OCI-LY3 (cell line): ENCODE measurements around the gene PRR14.

Source experiments
- H2AFZ ChIP-seq: fragments of 200-600, 300-600 bp; shearing (Covaris generic); 2 replicates; pipeline ENCODE4 v1.6.0; 2014; ENCODE audit warnings: antibody characterized with exemption, low read depth, low read length
- H3K27ac ChIP-seq: fragments of 200-600, 300-600 bp; sonication (generic); 2 replicates; pipeline ENCODE4 v1.5.1; 2014; ENCODE audit warnings: mild to moderate bottlenecking, low read length, moderate library complexity, mixed read lengths
- H3K27me3 ChIP-seq: fragments of 200-600, 300-600 bp; sonication (generic); 2 replicates; pipeline ENCODE4 v1.6.1; 2014; ENCODE audit warnings: low read depth, low read length, mixed read lengths
- H3K36me3 ChIP-seq: fragments of 200-600, 300-600 bp; sonication (generic); replicated peaks from 2 replicates; pipeline ENCODE3; 2014; ENCODE audit warnings: low read depth, low read length, mixed read lengths
- H3K4me1 ChIP-seq: fragments of 300-600, 200-600 bp; sonication (generic); 2 replicates; pipeline ENCODE4 v1.6.1; 2014; ENCODE audit warnings: low read length, mixed read lengths
- H3K4me2 ChIP-seq: fragments of 200-600, 300-600 bp; sonication (generic); 2 replicates; pipeline ENCODE4 v1.6.1; 2014; ENCODE audit warnings: low read length, mixed read lengths
- H3K4me3 ChIP-seq: fragments of 300-600, 200-600 bp; sonication (generic); 2 replicates; pipeline ENCODE4 v1.5.1; 2014; ENCODE audit warnings: antibody characterized with exemption, mild to moderate bottlenecking, low read length, moderate library complexity
- H3K79me2 ChIP-seq: fragments of 300-600, 200-600 bp; shearing (Covaris generic); 2 replicates; pipeline ENCODE4 v1.6.1; 2014; ENCODE audit warnings: mild to moderate bottlenecking, low read length, mixed read lengths
- H3K9ac ChIP-seq: fragments of 300-600, 200-600 bp; shearing (Covaris generic); 2 replicates; pipeline ENCODE4 v1.6.0; 2014; ENCODE audit warnings: mild to moderate bottlenecking, low read length, moderate library complexity
- H3K9me3 ChIP-seq: fragments of 200-600, 300-600 bp; shearing (Covaris generic); 2 replicates; pipeline ENCODE4 v1.6.1; 2014; ENCODE audit warnings: low read length, mixed read lengths; ENCODE audit not compliant: insufficient read depth
- H4K20me1 ChIP-seq: fragments of 200-600, 300-600 bp; sonication (generic); 2 replicates; pipeline ENCODE4 v1.6.1; 2016; ENCODE audit warnings: low read length, mixed read lengths; ENCODE audit not compliant: insufficient read depth
- CTCF ChIP-seq: fragments of 200-600, 300-600 bp; sonication (generic); IDR thresholded peaks from 2 replicates; pipeline ENCODE4 v1.5.1; 2014; ENCODE audit warnings: antibody characterized with exemption, low read length, low read depth
- EZH2phosphoT487 ChIP-seq: fragments of 200-600 bp; shearing (Covaris generic); IDR thresholded peaks from 2 replicates; pipeline ENCODE4 v1.6.1; 2018; ENCODE audit warnings: antibody characterized with exemption, mixed run types, low read depth

Gene PRR14

GRCh38 chr16:30650369-30651123 lies at the start of gene PRR14:
Gene PRR14 (plus strand): TSS chr16:30650960. CDS start chr16:30651646, 686 bp downstream.
- Histone ChIP-seq H3K4me2 (peak within 1 kb of the TSS; percentile 95), H3K4me3 (peak within 1 kb of the TSS; percentile 96), H3K27ac (peak within 1 kb of the TSS; percentile 91), H3K79me2 (peaks cover 22% of the 10 kb centered on the region), H3K36me3 (peaks cover 20% of the 10 kb centered on the region), H3K9me3 (no peaks in the 10 kb centered on the region), H3K27me3 (no peaks in the 10 kb centered on the region), H3K4me1 (peaks cover 23% of the 10 kb centered on the region), H2AFZ (peak within 1 kb of the TSS; percentile 58), H4K20me1 (no peaks in the 10 kb centered on the region), H3K9ac (peak within 1 kb of the TSS; percentile 99)
- TF ChIP-seq CTCF (no peak), EZH2phosphoT487 (no peak)

- TF ChIP-seq CTCF (no peak), EZH2phosphoT487 (no peak)
- H3K4me1 ChIP-seq: no peaks in the 10 kb centered on the region
- no peak overlapping the region for H3K4me2 ChIP-seq
- no peaks in the 10 kb centered on the region for H3K9me3 ChIP-seq
- H4K20me1 ChIP-seq: no peaks in the 10 kb centered on the region
- no peak overlapping the region for H3K9ac ChIP-seq
- no peaks in the 10 kb centered on the region for H3K79me2 ChIP-seq
- H3K36me3 ChIP-seq: peaks cover 30% of the 10 kb centered on the region
- H2AFZ ChIP-seq: no peak overlapping the region
- H3K4me3 ChIP-seq: no peak overlapping the region
- H3K27me3 ChIP-seq: no peaks in the 10 kb centered on the region
- no peak overlapping the region for H3K27ac ChIP-seq
Measured at GRCh38 chr16:30601966-30602365, 48.8 kb upstream of the PRR14 start.

GRCh38 chr16:30602616-30603277 lies 48.0 kb upstream of the PRR14 start:
- Histone ChIP-seq H3K27ac (no peak overlapping the region), H3K36me3 (peaks cover 30% of the 10 kb centered on the region)
- TF ChIP-seq EZH2phosphoT487 (no peak), CTCF (no peak)

GRCh38 chr16:30603945-30604315 lies 46.8 kb upstream of the PRR14 start:
- H3K27me3 ChIP-seq: no peaks in the 10 kb centered on the region
- H3K4me1 ChIP-seq: peaks cover 2% of the 10 kb centered on the region
- 0 out of 2 replicates have a peak, but pooled peaks cover 2% of the 10 kb centered on the region for H3K79me2 ChIP-seq
- H3K9ac ChIP-seq: no peak overlapping the region
- TF ChIP-seq EZH2phosphoT487: no peak
- no peak for TF ChIP-seq CTCF
- no peaks in the 10 kb centered on the region for H3K9me3 ChIP-seq
- no peak overlapping the region for H3K4me3 ChIP-seq
- no peak overlapping the region for H3K27ac ChIP-seq
- peaks cover 33% of the 10 kb centered on the region for H3K36me3 ChIP-seq
- no peak overlapping the region for H2AFZ ChIP-seq
- H4K20me1 ChIP-seq: no peaks in the 10 kb centered on the region
- no peak overlapping the region for H3K4me2 ChIP-seq

More at GRCh38 chr16:30602616-30603277, 48.0 kb upstream of the PRR14 start:
- no peak overlapping the region for H3K9ac ChIP-seq
- no peak overlapping the region for H3K4me3 ChIP-seq
- H3K79me2 ChIP-seq: no peaks in the 10 kb centered on the region
- no peak overlapping the region for H2AFZ ChIP-seq
- no peaks in the 10 kb centered on the region for H3K4me1 ChIP-seq
- H3K27me3 ChIP-seq: no peaks in the 10 kb centered on the region
- no peaks in the 10 kb centered on the region for H3K9me3 ChIP-seq
- no peaks in the 10 kb centered on the region for H4K20me1 ChIP-seq
- H3K4me2 ChIP-seq: no peak overlapping the region
